Measurements from ENCODE around the gene PPP1R37. TPM values are rescaled to one million over a fixed set of nuclear protein-coding genes. Genes with fewer than 3 reads are reported as not detected.

PPP1R37 gene
- total RNA-seq, 4 donors from 2014 or later, result 17.2 to 32.4 (median 17.8) TPM

GRCh38 chr19:45147835-45148676 lies 55.1 kb downstream of the PPP1R37 start:
- TF ChIP-seq, protein P1, sequence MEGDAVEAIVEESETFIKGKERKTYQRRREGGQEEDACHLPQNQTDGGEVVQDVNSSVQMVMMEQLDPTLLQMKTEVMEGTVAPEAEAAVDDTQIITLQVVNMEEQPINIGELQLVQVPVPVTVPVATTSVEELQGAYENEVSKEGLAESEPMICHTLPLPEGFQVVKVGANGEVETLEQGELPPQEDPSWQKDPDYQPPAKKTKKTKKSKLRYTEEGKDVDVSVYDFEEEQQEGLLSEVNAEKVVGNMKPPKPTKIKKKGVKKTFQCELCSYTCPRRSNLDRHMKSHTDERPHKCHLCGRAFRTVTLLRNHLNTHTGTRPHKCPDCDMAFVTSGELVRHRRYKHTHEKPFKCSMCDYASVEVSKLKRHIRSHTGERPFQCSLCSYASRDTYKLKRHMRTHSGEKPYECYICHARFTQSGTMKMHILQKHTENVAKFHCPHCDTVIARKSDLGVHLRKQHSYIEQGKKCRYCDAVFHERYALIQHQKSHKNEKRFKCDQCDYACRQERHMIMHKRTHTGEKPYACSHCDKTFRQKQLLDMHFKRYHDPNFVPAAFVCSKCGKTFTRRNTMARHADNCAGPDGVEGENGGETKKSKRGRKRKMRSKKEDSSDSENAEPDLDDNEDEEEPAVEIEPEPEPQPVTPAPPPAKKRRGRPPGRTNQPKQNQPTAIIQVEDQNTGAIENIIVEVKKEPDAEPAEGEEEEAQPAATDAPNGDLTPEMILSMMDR (IDR thresholded peaks at IDR 0.05; ENCODE audit: low read depth), result no peak

- TF ChIP-seq, protein P1 (IDR thresholded peaks at IDR 0.05; ENCODE audit: low read depth), result no peak
These were observed 56.1 kb downstream of the PPP1R37 start for GRCh38 chr19:45149129-45149528.

DNA sequence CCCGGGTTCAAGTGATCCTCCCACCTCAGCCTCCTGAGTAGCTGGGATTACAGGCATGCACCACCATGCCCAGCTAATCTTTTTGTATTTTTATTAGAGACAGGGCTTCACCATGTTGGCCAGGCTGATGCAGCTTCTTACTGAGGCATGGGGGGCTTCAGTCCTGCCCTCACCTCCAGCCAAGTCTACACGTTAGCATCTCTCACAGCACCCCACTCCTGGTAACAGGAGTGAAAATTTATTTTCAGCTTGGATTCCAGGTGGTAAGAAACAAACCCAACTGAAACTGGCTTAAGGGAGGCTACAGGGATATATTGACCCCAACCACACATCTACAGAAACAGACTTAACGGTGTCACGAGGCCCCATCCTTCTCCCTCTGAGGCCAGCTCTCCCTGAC lies 57.2 kb downstream of the PPP1R37 start:
- TF ChIP-seq, protein P1 (IDR thresholded peaks at IDR 0.05; ENCODE audit: low read depth), result no peak

DNA sequence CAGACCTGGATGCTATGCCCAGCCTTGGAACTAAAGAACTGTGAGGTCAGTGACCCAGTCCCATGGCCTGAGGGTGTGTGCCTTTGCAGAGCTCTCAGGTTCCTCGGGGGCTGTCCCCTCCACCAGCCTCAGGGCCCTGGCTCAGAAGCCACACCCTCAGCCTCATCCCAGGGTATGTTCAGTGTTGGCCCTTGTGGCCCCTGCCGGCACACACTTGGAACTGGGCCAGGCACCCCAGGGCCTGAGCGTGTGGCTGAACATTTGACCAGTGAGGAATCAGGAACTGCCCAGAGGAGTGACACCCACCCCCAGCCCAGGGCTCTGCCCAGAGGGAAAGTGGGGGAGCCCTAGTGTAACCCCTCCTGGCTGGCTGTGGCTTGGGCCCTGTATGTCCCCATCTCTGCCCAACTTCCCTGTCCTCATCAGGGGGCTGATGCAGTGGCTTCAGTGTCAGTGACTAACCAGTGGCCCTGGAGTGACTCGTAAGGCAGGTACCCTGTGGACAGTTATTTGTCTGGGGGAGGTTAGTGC lies 57.8 kb downstream of the PPP1R37 start:
- TF ChIP-seq, protein P1 (IDR thresholded peaks at IDR 0.05; ENCODE audit: low read depth), result no peak

DNA sequence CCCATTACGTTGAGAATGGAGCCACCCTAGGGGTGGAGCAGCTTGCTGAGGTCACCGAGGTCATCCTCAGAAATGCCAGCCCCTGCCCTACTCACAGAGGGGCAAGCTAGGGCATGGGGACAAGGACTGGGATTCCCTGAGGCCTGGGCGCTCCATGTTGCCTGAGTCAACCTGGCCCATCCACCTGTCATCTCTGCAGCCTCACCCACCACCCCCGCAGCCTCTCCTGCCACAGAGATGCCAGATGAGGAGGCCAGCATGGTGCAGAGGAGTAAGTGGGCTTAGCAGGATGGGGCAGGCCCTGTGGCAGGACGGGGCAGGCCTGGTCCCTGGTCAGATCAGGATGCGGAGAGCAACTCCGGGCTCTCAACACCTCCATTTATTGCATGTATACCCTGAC lies 58.3 kb downstream of the PPP1R37 start:
- TF ChIP-seq, protein P1 (IDR thresholded peaks at IDR 0.05; ENCODE audit: low read depth), result no peak

DNA sequence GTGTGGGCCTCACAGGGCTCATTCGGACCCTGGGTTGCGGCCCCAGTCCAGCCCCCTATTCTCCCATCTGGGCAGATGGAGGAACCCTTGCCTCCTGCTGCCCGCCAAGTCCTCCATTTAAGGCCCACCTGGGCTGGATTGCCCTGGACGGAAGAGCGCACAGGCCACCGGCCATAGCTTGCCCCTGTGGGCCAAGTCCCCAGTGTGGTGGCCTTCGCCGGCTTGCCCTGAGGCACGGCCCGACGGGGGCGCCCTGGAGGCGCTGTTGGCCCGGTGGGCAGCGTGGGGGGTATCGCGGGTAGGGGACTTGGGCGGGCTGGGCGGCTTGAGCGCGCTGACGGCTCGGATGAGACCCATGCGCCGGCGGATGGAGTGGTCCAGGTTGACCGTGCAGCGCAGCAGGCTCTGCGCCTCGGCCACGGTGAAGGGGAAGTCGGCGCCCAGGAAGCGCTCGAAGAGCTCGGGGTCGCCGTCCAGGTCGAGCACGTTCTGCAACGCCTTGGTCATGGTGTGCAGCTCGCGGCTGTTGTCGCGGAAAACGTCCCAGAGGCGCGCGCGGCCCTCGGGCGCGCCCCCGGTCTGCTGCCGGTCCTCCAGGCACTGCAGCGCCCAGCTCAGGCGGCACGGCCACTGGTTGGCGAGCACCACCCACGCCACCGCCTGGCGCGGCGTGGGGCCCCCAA lies 59.0 kb downstream of the PPP1R37 start:
- TF ChIP-seq, protein P1 (IDR thresholded peaks at IDR 0.05; ENCODE audit: low read depth), result no peak

Measured in subcutaneous adipose tissue (tissue), 4 donors.